ENCODE results near the gene SRC. TPM values are rescaled to one million over a fixed set of nuclear protein-coding genes. Genes with fewer than 3 reads are reported as not detected.
A peak's percentile ranks its signal among the peaks of the same experiment; 100 is the strongest.

Gene SRC
- total RNA-seq, 1 experiment from 2014 or later = 42.3 TPM

GRCh38 chr20:37297066-37297736 is 48.7 kb upstream of the SRC start:
- 0 out of 2 replicates have a peak overlapping the region, but pooled peaks have one; percentile 53 for H3K9ac ChIP-seq (ENCODE audit: low read length)
- H2AFZ ChIP-seq (ENCODE audit: low read depth, low read length, poor library complexity, severe bottlenecking) = no peak overlapping the region
- intact Hi-C loops (cut with micrococcal nuclease) = loop anchor here (5.0 kb wide), 1 partner anchor 45 kb away; no protein-coding TSS in a partner anchor
- peaks cover 30 to 49% of the 10 kb centered on the region in 2 experiments for H3K4me1 ChIP-seq (ENCODE audit: control insufficient read depth in 1 of 2, insufficient read depth in 2 of 2, low read length in 2 of 2)
- CTCF ChIA-PET = no interaction called here
- RAD21 ChIA-PET (ENCODE audit: low non-redundant PET in 1 of 2, low total read pairs in 2 of 2, uncharacterized antibody in 2 of 2, unreplicated experiment in 2 of 2) = no interaction called here
- no peak overlapping the region for H3K4me2 ChIP-seq (ENCODE audit: low read length)
- H3K79me2 ChIP-seq (ENCODE audit: insufficient read depth, low read length) = peaks cover 93% of the 10 kb centered on the region
- no TSS peak for BruUV-seq (replicated peaks)
- TF ChIP-seq ATF3 (IDR thresholded peaks at IDR 0.05) (no peak), JUND (IDR thresholded peaks at IDR 0.05) (no peak), SRF (IDR thresholded peaks at IDR 0.05; ENCODE audit: low read depth) (no peak), FOSL1 (IDR thresholded peaks at IDR 0.05; ENCODE audit: low read depth) (no peak), POLR2AphosphoS5 (IDR thresholded peaks at IDR 0.05; ENCODE audit: low read depth, low read length) (no peak), YY1 (IDR thresholded peaks at IDR 0.05; ENCODE audit: extremely low read depth, insufficient replicate concordance, low read depth, low read length) (no peak), TCF7L2 (IDR thresholded peaks at IDR 0.05; ENCODE audit: borderline replicate concordance, extremely low read depth, insufficient read depth, insufficient read length) (no peak)
- TF ChIP-seq, protein P1, sequence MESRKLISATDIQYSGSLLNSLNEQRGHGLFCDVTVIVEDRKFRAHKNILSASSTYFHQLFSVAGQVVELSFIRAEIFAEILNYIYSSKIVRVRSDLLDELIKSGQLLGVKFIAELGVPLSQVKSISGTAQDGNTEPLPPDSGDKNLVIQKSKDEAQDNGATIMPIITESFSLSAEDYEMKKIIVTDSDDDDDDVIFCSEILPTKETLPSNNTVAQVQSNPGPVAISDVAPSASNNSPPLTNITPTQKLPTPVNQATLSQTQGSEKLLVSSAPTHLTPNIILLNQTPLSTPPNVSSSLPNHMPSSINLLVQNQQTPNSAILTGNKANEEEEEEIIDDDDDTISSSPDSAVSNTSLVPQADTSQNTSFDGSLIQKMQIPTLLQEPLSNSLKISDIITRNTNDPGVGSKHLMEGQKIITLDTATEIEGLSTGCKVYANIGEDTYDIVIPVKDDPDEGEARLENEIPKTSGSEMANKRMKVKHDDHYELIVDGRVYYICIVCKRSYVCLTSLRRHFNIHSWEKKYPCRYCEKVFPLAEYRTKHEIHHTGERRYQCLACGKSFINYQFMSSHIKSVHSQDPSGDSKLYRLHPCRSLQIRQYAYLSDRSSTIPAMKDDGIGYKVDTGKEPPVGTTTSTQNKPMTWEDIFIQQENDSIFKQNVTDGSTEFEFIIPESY (IDR thresholded peaks at IDR 0.05; ENCODE audit: extremely low read depth, insufficient replicate concordance, low read length) = no peak
- H3K27me3 ChIP-seq (ENCODE audit: insufficient read depth, low read length) = no peaks in the 10 kb centered on the region
- no peak overlapping the region for H3K27ac ChIP-seq (ENCODE audit: low read depth, low read length)
- H3K36me3 ChIP-seq (ENCODE audit: control insufficient read depth in 1 of 2, insufficient read depth in 2 of 2, low read length in 2 of 2) = peaks cover 7 to 25% of the 10 kb centered on the region in 2 experiments; a peak in 3 of 4 replicates
- H4K20me1 ChIP-seq (ENCODE audit: insufficient read depth) = no peaks in the 10 kb centered on the region
- POLR2A ChIA-PET = no interaction called here
- H3K9me3 ChIP-seq (ENCODE audit: control insufficient read depth in 1 of 2, insufficient read depth in 1 of 2, low read depth in 1 of 2, low read length in 2 of 2) = no peaks in the 10 kb centered on the region
- DNase-seq (ENCODE audit: low read depth, low spot score) (no peak), ATAC-seq (no peak)
- H3K4me3 ChIP-seq (replicated peaks in 1 of 2; ENCODE audit: low read depth in 1 of 2, low read length in 2 of 2) = no peak overlapping the region
- H3K9me2 ChIP-seq (ENCODE audit: insufficient read depth) = no peaks in the 10 kb centered on the region

All from HCT116 (cell line).